Right cardiac atrium (tissue), 5 donors: ENCODE results near the gene CNGA3. TPM values are rescaled to one million over a fixed set of nuclear protein-coding genes. Genes with fewer than 3 reads are reported as not detected.

Source experiments
- ATAC-seq, 2 donors: fragments of 200-7000 bp; cut with Tn5 transposase; one replicate each; pipeline versions ENCODE4 v1.8.0 to v1.9.1; 2020; ENCODE audit warnings: moderate library complexity in 2 of 2, mild to moderate bottlenecking in 1 of 2
- DNase-seq, 3 donors: peaks; one replicate each; pipeline ENCODE4 v3.0.0-alpha.2; 2020
- H3K27ac ChIP-seq: one replicate; pipeline ENCODE4 v1.5.1; 2013; ENCODE audit warnings: mild to moderate bottlenecking, low read length, control low read depth, moderate library complexity
- H3K27me3 ChIP-seq: one replicate; pipeline ENCODE4 v1.6.1; 2013; ENCODE audit not compliant: control insufficient read depth, insufficient read depth
- H3K4me1 ChIP-seq: one replicate; pipeline ENCODE4 v1.6.1; 2013; ENCODE audit warnings: low read length; ENCODE audit not compliant: control insufficient read depth, insufficient read depth
- H3K4me3 ChIP-seq: one replicate; pipeline ENCODE4 v1.5.1; 2013; ENCODE audit warnings: low read length, control low read depth
- H3K9me3 ChIP-seq: one replicate; pipeline ENCODE4 v1.6.1; 2013; ENCODE audit warnings: low read length; ENCODE audit not compliant: control insufficient read depth
- WGBS: extraction: QIAGEN DNeasy Blood & Tissue Kit; methylation state at CpG from one replicate; pipeline ENCODE4 v1.1.7; 2013; 5-methylcytosine and 5-hydroxymethylcytosine counted together
- intact Hi-C, 4 donors: fragments of 100-400 bp; cut with DNase I; formaldehyde crosslinking; loops; one replicate each; pipeline versions ENCODE4 v1.11.0 to v1.14.0; 2022 to 2023
- polyA plus RNA-seq: library from polyadenylated mRNA; stranded (reverse); fragments of 200-250 nt; gene quantifications from one replicate; pipeline ENCODE4 v1.2.3, GENCODE V29; 2013
- total RNA-seq, 4 donors: library from RNA; stranded (reverse); fragmentation: NEBNext Ultra II Directional; extraction: Animal tissue kit (Norgen Biotek cat#: 25700); gene quantifications; one replicate each; pipeline ENCODE4 v1.2.1, GENCODE V29; 2021
- donor health status: healthy with polysubstance abuse.
- donor health status: DM: no; HTN: yes; CAD: no.
- donor health status: DM: no; HTN: no; CAD: no.
- donor health status: DM: no; HTN: yes; CAD: no; lungs with severe emphysema.
- donor health status: DM: yes; HTN: yes; CAD: no.

Gene CNGA3
- total and polyA plus RNA-seq, 5 donors = not detected

DNA sequence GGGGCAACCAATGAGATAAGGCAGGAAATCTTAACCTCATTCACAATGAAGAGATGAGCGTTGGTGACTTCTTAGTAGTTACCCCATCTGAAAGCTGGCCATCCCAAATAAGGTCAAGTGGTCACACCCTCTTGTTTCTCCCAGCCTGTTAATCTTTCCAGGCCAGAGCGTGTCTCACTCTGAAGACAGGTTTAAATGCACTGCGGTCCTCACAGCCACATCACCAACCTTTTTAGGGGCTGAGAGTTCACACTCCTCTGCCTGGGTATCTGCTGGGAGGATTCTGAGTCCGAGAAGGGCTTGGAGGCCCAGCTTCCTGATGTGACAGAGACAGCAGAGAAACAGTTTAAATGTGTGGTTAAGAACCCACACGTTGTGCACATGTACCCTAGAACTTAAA, 13.3 kb upstream of the CNGA3 start:
- no peaks in the 10 kb centered on the region for H3K27me3 ChIP-seq
- DNase-seq (no peak), ATAC-seq (no peak)
- no peak overlapping the region for H3K27ac ChIP-seq
- 84% methylated on average over 5 of the region's 5 CpGs for WGBS
- H3K4me1 ChIP-seq = no peaks in the 10 kb centered on the region
- no peaks in the 10 kb centered on the region for H3K9me3 ChIP-seq
- intact Hi-C loops = no loop called here
- H3K4me3 ChIP-seq = no peak overlapping the region

DNA sequence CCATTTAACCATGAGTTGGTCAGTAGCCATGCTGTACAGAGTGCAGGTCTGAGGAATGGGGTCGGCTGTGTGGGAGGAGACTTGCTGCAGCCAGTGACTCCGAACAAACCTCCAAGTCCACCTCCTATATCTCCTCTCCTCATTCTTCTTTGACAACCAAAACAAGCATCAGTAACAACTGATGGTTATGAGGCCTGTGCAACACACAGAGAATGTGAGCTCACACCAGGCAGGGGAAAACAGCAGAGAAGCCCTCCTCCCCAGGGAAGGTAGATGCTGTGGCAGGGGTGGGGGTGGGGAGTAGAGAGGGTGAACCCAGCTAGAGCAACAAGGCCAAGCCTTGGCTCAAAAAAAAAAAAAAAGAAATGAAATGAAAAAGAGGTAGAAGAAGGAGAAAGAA, 12.3 kb upstream of the CNGA3 start:
- H3K27me3 ChIP-seq = no peaks in the 10 kb centered on the region
- H3K27ac ChIP-seq = no peak overlapping the region
- intact Hi-C loops = no loop called here
- H3K4me1 ChIP-seq = no peaks in the 10 kb centered on the region
- H3K9me3 ChIP-seq = no peaks in the 10 kb centered on the region
- 58% methylated on average over 2 of the region's 2 CpGs for WGBS
- no peak overlapping the region for H3K4me3 ChIP-seq
- ATAC-seq (no peak), DNase-seq (no peak)

DNA sequence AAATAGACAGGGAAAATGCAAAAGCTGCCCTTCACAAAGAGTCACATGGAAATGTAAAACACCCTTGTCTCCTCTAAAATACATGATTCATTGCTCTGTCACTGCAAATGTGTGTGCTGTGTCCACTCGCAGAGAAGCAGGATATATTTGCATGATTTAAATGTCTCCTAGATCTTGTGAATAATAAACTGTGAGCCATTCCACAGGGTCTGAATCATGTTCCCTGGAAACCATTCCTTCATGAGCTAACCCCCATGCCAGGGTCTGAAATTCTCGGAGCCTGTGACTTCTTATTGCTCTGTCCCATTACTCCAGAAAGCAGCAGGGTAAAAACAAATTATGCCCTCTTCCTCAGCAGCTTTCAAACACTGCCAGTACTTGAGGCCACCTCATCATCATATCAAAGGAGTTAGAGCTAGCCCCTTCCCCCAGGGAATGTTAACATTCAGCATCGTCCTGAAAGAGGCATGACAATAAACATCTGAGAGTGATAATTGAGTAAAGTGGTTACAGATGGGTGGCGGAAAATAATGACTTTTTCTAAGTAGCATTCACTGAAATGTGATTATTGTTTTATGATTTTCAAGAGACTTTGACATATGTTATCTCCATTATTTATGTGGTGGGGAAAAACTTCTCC, 11.7 kb upstream of the CNGA3 start:
- 30% methylated on average over 4 of the region's 4 CpGs for WGBS

DNA sequence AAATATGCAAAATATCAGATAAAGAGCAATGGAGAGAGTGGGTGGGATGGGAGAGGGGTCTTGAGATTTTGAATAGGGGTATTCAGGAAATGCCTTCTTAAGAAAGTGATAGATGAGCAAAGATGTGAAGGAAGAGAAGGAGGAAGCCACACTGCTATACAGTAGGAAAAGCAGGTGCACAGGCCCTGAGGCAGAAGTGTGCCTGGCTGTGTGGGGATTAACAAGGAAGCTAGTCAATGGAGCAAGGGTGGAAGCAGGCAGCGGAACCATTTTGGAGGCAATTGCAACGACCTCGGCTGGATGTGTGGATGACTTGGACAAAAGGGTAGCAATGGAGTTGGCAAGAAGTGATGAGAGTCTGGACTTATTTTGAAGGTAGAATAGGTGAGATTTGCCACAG, 11.0 kb upstream of the CNGA3 start:
- no peak for DNase-seq
- Histone ChIP-seq H3K4me1 (no peaks in the 10 kb centered on the region), H3K27me3 (no peaks in the 10 kb centered on the region), H3K9me3 (no peaks in the 10 kb centered on the region), H3K27ac (no peak overlapping the region), H3K4me3 (no peak overlapping the region)
- ATAC-seq = no peak
- intact Hi-C loops = no loop called here
- 81% methylated on average over 3 of the region's 3 CpGs for WGBS

More for the DNA sequence above, 11.7 kb upstream of the CNGA3 start:
- Histone ChIP-seq H3K4me1 (no peaks in the 10 kb centered on the region), H3K27ac (no peak overlapping the region), H3K27me3 (no peaks in the 10 kb centered on the region), H3K4me3 (no peak overlapping the region), H3K9me3 (no peaks in the 10 kb centered on the region)
- ATAC-seq (no peak), DNase-seq (no peak)
- intact Hi-C loops = no loop called here

DNA sequence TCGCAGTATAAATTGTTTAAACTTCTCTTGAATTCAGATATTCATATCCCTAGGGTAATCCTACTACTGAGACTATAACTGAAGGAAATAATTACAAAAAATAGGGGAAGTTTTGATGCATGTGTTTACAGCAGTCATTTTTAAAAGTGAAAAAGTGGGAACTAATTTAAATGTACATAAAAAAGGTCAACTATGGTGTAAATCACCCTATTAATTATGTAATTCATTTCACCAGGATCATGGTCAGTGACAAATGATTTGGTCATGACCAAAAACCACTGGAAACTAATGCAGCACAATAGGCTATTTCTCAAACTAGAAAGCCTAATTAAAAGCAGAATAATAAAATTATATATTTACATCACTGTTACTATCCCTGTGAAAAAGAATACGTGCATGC, 5.0 kb upstream of the CNGA3 start:
- no peaks in the 10 kb centered on the region for H3K9me3 ChIP-seq
- H3K27me3 ChIP-seq = no peaks in the 10 kb centered on the region
- DNase-seq = no peak
- H3K4me3 ChIP-seq = no peak overlapping the region
- 88% methylated on average over 2 of the region's 2 CpGs for WGBS
- H3K27ac ChIP-seq = no peak overlapping the region
- no peak for ATAC-seq
- intact Hi-C loops = no loop called here
- no peaks in the 10 kb centered on the region for H3K4me1 ChIP-seq

DNA sequence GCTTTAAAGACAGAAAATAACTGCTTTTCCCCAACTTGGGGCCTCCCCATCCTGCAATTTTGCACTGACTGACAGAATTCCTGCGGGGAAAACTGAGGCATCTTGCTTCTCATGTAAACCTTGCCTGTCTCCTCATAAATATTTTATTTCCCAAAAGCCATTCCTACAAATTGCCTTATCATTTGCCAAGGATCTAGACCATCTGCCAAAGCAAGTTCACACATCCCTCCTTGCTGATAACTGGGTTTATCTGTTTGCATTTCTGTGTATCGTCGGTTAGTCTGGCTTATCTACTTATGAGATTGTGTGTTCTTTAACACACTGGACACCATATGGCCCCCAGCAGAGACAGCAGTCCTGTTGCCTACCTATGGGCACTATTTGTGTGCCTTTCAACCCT, 3.0 kb upstream of the CNGA3 start:
- no peaks in the 10 kb centered on the region for H3K4me1 ChIP-seq
- H3K4me3 ChIP-seq = no peak overlapping the region
- ATAC-seq (no peak), DNase-seq (no peak)
- WGBS = 33% methylated on average over 3 of the region's 3 CpGs
- H3K27ac ChIP-seq = no peak overlapping the region
- no peaks in the 10 kb centered on the region for H3K27me3 ChIP-seq
- H3K9me3 ChIP-seq = no peaks in the 10 kb centered on the region
- intact Hi-C loops = no loop called here

DNA sequence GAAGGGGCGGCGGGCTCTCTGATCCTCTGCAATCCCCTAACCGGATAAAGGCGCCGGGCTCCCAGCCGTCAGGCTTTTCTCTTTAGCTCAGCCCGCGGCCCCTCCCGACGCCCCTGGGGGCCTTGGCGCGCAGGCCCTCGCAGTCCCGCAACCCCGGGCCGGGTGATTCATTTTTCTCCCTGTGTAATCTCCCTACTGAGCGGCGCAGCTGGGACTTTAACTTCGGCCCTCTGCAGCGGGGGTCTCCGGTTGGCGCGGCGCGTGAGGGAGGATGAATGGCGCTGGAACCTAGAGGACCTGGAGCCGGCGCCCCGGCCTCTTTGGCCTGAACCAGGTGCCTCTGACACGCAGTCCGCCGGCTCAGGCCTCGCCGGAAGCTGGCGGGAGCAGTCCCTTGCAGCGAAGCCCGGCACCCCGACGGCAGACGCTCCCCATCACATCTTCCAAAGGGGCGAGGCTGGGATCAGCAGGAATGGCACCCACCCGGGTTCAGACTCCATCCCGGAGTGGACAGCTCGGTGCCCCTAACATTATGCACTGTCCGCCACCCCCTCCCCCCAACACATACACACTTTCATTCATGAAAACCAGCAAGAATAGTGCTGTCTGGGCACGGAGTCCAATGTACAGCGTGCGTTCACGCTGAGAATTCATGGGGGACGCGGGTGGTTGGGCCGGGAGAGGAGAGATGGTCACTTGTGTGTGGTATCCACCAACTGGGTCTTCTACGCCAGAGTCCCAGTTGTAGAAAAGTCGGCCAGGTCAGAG, 1.2 kb downstream of the CNGA3 start:
- intact Hi-C loops = no loop called here
- ATAC-seq = no peak
- no peak overlapping the region for H3K27ac ChIP-seq
- no peaks in the 10 kb centered on the region for H3K9me3 ChIP-seq
- no peaks in the 10 kb centered on the region for H3K27me3 ChIP-seq
- WGBS = 5% methylated on average over 54 of the region's 54 CpGs
- DNase-seq = no peak
- H3K4me3 ChIP-seq = no peak overlapping the region
- no peaks in the 10 kb centered on the region for H3K4me1 ChIP-seq

DNA sequence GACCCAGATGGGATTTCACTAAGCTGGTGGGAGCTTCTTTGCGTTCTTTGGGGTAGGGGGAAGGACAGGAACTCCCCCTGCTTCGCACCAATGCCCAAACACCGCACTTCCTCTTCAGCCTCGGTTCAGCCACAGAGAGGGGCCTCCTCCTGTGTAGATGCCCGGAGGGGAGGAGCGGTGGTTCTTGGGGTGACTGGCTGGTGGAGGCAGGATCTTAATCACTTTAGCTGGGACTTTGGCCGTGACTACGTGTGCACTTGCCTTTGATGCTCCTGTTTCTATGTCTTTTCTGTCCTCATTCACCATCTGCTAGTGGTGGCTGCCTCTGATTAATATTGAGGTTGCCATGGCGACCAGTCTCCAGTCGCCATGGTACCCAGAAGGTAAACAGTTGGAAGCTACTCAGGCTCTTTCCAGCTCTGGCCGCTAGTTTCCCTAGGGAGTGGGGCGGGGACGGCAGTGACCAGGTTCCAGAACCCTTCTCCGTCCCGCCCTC, 1.9 kb downstream of the CNGA3 start:
- WGBS = 7% methylated on average over 15 of the region's 15 CpGs
- Histone ChIP-seq H3K4me1 (no peaks in the 10 kb centered on the region), H3K27ac (no peak overlapping the region), H3K9me3 (no peaks in the 10 kb centered on the region), H3K27me3 (no peaks in the 10 kb centered on the region), H3K4me3 (no peak overlapping the region)
- DNase-seq = no peak
- intact Hi-C loops = no loop called here
- ATAC-seq = no peak

DNA sequence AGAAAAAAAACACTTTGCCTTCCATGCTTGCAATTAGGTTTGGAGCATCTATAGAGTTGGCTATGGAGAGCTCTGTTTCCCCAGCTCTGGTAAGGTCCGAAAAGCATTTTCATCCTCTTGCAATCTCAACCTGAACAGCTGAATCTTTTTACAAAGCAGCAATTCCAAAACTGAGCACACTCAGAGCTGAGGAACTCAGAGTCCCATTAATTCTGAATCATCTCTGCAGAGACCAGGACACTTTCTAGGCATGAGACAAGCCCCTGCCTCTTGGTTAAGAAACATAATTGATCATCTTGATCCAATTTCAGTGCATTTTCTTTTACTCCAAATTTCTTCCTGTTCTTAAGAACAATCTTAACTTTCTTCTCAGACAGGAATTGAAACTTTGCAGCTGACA, 4.2 kb downstream of the CNGA3 start:
- Histone ChIP-seq H3K4me1 (no peaks in the 10 kb centered on the region), H3K27ac (no peak overlapping the region), H3K27me3 (no peaks in the 10 kb centered on the region), H3K4me3 (no peak overlapping the region), H3K9me3 (no peaks in the 10 kb centered on the region)
- WGBS = 91% methylated on average over 1 of the region's 1 CpG
- ATAC-seq = no peak
- DNase-seq = no peak
- intact Hi-C loops = no loop called here

DNA sequence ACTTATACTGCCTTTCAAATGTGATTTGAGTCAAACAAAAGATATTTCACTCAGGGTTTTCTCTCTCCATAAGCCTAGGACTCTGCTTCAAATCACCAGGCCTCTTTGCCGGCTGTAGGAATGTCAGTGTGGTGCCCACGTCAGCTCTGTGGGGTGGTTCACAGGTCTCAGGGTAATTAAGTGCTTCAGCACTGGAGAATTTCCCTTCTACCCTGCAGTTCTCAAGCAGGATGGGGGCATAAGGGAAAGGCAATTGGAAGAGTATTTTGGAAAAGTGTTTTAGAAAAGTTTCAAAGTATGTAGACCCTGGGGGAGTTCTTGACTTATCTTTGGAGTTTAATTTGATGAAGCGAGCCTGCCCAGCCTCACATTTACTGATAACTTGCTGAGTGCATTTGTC, 9.6 kb downstream of the CNGA3 start:
- intact Hi-C loops = no loop called here
- Histone ChIP-seq H3K27me3 (no peaks in the 10 kb centered on the region), H3K27ac (no peak overlapping the region), H3K4me3 (no peak overlapping the region), H3K4me1 (no peaks in the 10 kb centered on the region), H3K9me3 (no peaks in the 10 kb centered on the region)
- ATAC-seq = no peak
- WGBS = 32% methylated on average over 3 of the region's 3 CpGs
- no peak for DNase-seq

DNA sequence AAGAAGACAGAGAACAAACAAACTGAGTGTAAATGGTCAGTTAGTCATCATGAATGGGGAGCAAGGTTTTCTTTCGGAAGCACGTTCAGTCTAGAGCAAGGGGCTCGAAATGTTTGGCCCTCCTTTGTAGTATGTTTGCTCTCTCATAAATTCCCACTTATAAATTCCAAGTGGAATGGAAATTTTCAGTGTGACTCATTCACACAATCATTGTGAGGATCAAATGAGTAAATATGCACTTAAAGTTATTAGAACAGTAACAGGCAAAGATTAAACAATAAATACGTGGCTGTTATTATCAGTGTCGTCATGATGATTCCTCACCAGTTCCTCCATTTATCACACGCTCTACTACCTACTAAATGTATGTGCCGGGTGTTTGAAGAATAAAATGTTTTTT, 10.5 kb downstream of the CNGA3 start:
- intact Hi-C loops = no loop called here
- ATAC-seq (no peak), DNase-seq (no peak)
- no peaks in the 10 kb centered on the region for H3K27me3 ChIP-seq
- H3K4me1 ChIP-seq = no peaks in the 10 kb centered on the region
- 89% methylated on average over 7 of the region's 7 CpGs for WGBS
- H3K4me3 ChIP-seq = no peak overlapping the region
- H3K27ac ChIP-seq = no peak overlapping the region
- H3K9me3 ChIP-seq = no peaks in the 10 kb centered on the region
